Measurements from ENCODE around the gene SDC4. TPM values are rescaled to one million over a fixed set of nuclear protein-coding genes. Genes with fewer than 3 reads are reported as not detected.

SDC4 gene
- polyA plus RNA-seq, 1 experiment = 147 TPM

DNA sequence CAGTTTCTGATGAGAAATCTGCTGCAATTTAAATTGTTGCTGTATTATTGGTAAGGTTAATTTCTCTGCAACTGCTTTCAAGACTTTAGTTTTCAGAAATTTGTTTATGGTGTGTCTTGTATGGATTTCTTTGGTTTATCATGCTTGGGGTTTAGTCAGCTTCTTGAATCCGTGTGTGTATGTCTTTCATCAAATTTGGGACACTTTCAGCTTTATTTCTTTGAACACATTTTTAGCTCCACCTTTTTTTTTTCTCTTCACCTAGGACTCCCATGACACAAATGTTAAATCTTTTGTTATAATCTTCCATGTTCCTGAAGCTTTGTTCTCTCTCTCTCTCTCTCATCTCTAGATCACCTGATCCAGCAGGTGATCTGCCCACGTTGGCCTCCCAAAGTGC, 43.3 kb upstream of the SDC4 start:
- Histone ChIP-seq H3K4me3 (ENCODE audit: low read depth, low read length) (no peak overlapping the region), H3K36me3 (ENCODE audit: control insufficient read depth, insufficient read depth, low read length) (no peaks in the 10 kb centered on the region), H3K27me3 (ENCODE audit: control insufficient read depth, insufficient read depth, low read length) (no peaks in the 10 kb centered on the region)
- TF ChIP-seq, protein P1, sequence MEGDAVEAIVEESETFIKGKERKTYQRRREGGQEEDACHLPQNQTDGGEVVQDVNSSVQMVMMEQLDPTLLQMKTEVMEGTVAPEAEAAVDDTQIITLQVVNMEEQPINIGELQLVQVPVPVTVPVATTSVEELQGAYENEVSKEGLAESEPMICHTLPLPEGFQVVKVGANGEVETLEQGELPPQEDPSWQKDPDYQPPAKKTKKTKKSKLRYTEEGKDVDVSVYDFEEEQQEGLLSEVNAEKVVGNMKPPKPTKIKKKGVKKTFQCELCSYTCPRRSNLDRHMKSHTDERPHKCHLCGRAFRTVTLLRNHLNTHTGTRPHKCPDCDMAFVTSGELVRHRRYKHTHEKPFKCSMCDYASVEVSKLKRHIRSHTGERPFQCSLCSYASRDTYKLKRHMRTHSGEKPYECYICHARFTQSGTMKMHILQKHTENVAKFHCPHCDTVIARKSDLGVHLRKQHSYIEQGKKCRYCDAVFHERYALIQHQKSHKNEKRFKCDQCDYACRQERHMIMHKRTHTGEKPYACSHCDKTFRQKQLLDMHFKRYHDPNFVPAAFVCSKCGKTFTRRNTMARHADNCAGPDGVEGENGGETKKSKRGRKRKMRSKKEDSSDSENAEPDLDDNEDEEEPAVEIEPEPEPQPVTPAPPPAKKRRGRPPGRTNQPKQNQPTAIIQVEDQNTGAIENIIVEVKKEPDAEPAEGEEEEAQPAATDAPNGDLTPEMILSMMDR (IDR thresholded peaks at IDR 0.05; ENCODE audit: insufficient read depth, low read depth, low read length) = no peak
- DNase-seq (ENCODE audit: low read depth) = no peak
- POLR2A ChIA-PET = no interaction called here
- CTCF ChIA-PET = interaction anchor here (1.0 to 1.1 kb wide), 3 partner anchors 18 to 73 kb away, joined by 3 to 5 read pairs (median 3); no protein-coding TSS in a partner anchor

DNA sequence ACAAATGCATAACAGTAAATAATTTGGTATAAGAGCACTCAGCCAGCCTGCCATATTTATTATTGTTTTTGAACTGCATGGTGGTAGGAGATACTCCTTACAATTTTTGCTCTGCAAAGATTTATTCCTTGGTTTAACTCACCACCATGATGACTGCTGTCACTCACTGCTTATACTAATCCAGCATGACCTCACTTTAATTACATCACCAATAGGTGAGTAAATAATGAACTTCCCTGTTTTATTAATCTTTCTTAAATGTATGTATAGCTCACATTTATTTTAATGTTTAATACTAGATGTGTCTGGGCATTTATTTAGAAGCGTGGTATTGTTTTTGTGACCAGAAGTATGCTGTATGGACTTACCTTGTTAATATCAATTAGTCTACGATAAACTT, 42.7 kb upstream of the SDC4 start:
- CTCF ChIA-PET = interaction anchor here (0.6 to 1.1 kb wide), 3 partner anchors 9 to 72 kb away, joined by 3 to 5 read pairs (median 4); no protein-coding TSS in a partner anchor
- TF ChIP-seq, protein P1 (IDR thresholded peaks at IDR 0.05; ENCODE audit: insufficient read depth, low read depth, low read length) = no peak
- no peak for DNase-seq (ENCODE audit: low read depth)
- no peak overlapping the region for H3K4me3 ChIP-seq (ENCODE audit: low read depth, low read length)
- H3K36me3 ChIP-seq (ENCODE audit: control insufficient read depth, insufficient read depth, low read length) = no peaks in the 10 kb centered on the region
- POLR2A ChIA-PET = no interaction called here
- no peaks in the 10 kb centered on the region for H3K27me3 ChIP-seq (ENCODE audit: control insufficient read depth, insufficient read depth, low read length)

GRCh38 chr20:45387274-45387673, 39.0 kb upstream of the SDC4 start:
- ChIA-PET CTCF (interaction anchor here (0.6 to 2.9 kb wide), 2 partner anchors 14 to 27 kb away, joined by 3 to 16 read pairs; no protein-coding TSS in a partner anchor), POLR2A (no interaction called here)
- H3K27me3 ChIP-seq (ENCODE audit: control insufficient read depth, insufficient read depth, low read length) = no peaks in the 10 kb centered on the region
- TF ChIP-seq, protein P1 (IDR thresholded peaks at IDR 0.05; ENCODE audit: insufficient read depth, low read depth, low read length) = no peak
- H3K4me3 ChIP-seq (ENCODE audit: low read depth, low read length) = no peak overlapping the region
- DNase-seq (ENCODE audit: low read depth) = no peak
- no peaks in the 10 kb centered on the region for H3K36me3 ChIP-seq (ENCODE audit: control insufficient read depth, insufficient read depth, low read length)

DNA sequence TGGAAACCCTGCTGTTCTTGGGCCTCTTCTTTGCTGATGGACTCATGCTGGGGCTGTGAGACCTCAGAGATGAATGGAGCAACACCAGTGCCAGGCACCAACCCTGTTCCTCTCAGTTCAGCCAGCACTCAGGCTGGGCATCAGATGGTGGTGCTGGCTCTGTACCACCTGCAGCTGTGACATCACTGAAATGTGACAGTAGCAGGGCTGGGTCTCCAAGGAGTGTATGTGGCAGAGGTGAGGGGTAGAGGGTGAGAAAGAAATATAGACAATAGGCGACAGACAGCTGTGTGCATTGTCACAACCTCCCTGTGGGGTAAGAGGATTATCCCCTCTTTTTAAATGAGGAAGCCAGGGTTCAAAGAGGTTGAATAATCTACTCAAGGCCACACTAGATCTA, 30.0 kb upstream of the SDC4 start, which contains the start of gene TP53TG5:
Gene TP53TG5 (minus strand): TSS at position 135 of the 400 bp plus-strand sequence. CDS start 89 bp downstream, at position 46.
- Histone ChIP-seq H3K4me3 (ENCODE audit: low read depth, low read length) (no peak within 1 kb of the TSS), H3K27me3 (ENCODE audit: control insufficient read depth, insufficient read depth, low read length) (no peaks in the 10 kb centered on the region), H3K36me3 (ENCODE audit: control insufficient read depth, insufficient read depth, low read length) (peaks cover 1% of the 10 kb centered on the region; the same call in 1 of the 2 replicates)
- POLR2A ChIA-PET = no interaction called here
- CTCF ChIA-PET = interaction anchor here (1.3 to 13.8 kb wide), 3 partner anchors 14 to 67 kb away, joined by 5 to 101 read pairs (median 5); no protein-coding TSS in a partner anchor
- TF ChIP-seq, protein P1 (IDR thresholded peaks at IDR 0.05; ENCODE audit: insufficient read depth, low read depth, low read length) = no peak
- DNase-seq (ENCODE audit: low read depth) = no peak

DNA sequence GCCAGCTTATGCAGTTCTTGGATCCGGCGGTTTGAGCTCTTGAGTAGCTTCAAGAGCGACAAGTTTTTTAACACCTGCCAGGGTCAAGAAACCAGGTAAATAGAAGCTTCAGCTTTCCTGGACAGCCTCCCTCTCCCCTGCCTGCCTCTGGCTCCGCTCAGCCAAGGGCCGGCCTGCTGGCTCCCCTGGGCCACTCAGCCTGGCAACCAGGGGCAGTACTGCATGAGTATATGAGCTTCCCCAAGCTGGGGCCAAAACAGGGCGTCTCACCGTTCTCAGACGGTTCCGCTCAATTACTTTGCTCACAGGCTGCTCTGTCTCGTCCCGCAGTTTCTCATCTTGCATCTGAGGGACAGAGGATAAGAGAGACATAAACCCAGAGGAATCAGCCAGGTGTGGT, 29.0 kb upstream of the SDC4 start:
- no peak for DNase-seq (ENCODE audit: low read depth)
- POLR2A ChIA-PET = no interaction called here
- Histone ChIP-seq H3K36me3 (ENCODE audit: control insufficient read depth, insufficient read depth, low read length) (peaks cover 1% of the 10 kb centered on the region; the same call in 1 of the 2 replicates), H3K27me3 (ENCODE audit: control insufficient read depth, insufficient read depth, low read length) (no peaks in the 10 kb centered on the region), H3K4me3 (ENCODE audit: low read depth, low read length) (no peak overlapping the region)
- CTCF ChIA-PET = interaction anchor here (1.2 to 13.8 kb wide), 4 partner anchors 13 to 66 kb away, joined by 4 to 101 read pairs (median 5); no protein-coding TSS in a partner anchor
- TF ChIP-seq, protein P1 (IDR thresholded peaks at IDR 0.05; ENCODE audit: insufficient read depth, low read depth, low read length) = no peak
